NCI-H1930 (cell line): Measurements from ENCODE around the gene RBM3.

Experiments
- DNase-seq, 2 experiments: peaks; one replicate each; lab custom pipeline; 2025; lab: John Stamatoyannopoulos, UW

Gene RBM3

GRCh38 chrX:48626401-48627298 is 52.4 kb downstream of the RBM3 start:
- DNase-seq = no peak
